CD4-positive, CD25-positive, alpha-beta regulatory T cell (primary cell): ENCODE measurements around the gene SLC2A6. TPM values are rescaled to one million over a fixed set of nuclear protein-coding genes. Genes with fewer than 3 reads are reported as not detected.

Experiments used
- ATAC-seq, 2 donors: fragments of 150-1000 bp; cut with Tn5 transposase; one replicate each; pipeline ENCODE4 v1.10.0; 2021; ENCODE audit warnings: low read depth in 2 of 2, moderate number of reproducible peaks in 2 of 2, moderate library complexity in 1 of 2
- DNase-seq, 3 donors: peaks; one replicate each; pipeline versions ENCODE4 v3.0.0 to v3.0.0-alpha.2; 2012 to 2022; ENCODE audit warnings: mixed read lengths in 1 of 3
- H3K27ac ChIP-seq: one replicate; pipeline ENCODE4 v1.7.0; 2013; ENCODE audit warnings: mild to moderate bottlenecking, low read length; ENCODE audit not compliant: insufficient read depth, poor library complexity, severe bottlenecking
- H3K27me3 ChIP-seq: one replicate; pipeline ENCODE4 v1.7.0; 2013; ENCODE audit warnings: low read length; ENCODE audit not compliant: control insufficient read depth, insufficient read depth
- H3K36me3 ChIP-seq: one replicate; pipeline ENCODE4 v1.7.0; 2013; ENCODE audit warnings: mild to moderate bottlenecking, low read length, moderate library complexity; ENCODE audit not compliant: control insufficient read depth, insufficient read depth
- H3K4me1 ChIP-seq: 2 replicates; pipeline ENCODE4 v1.7.0; 2013; ENCODE audit warnings: mild to moderate bottlenecking, low read length; ENCODE audit not compliant: insufficient read depth, control insufficient read depth, poor library complexity, severe bottlenecking
- H3K4me3 ChIP-seq: one replicate; pipeline ENCODE4 v1.7.0; 2013; ENCODE audit warnings: low read depth, mild to moderate bottlenecking, low read length, moderate library complexity
- H3K9me3 ChIP-seq, 2 experiments: 1 replicate in 1 of 2; 2 replicates in 1 of 2; pipeline ENCODE4 v1.7.0; 2013; ENCODE audit warnings: low read length in 2 of 2, mild to moderate bottlenecking in 1 of 2, moderate library complexity in 1 of 2; ENCODE audit not compliant: control insufficient read depth in 2 of 2
- H3K27ac Mint-ChIP-seq, 3 donors: one replicate each; pipeline ENCODE4 v1.8.0; 2020 to 2022; ENCODE audit warnings: mild to moderate bottlenecking in 3 of 3, mixed read lengths in 3 of 3, moderate library complexity in 2 of 3
- H3K27me3 Mint-ChIP-seq: one replicate; pipeline ENCODE4 v1.8.0; 2022; ENCODE audit warnings: mild to moderate bottlenecking, mixed read lengths
- H3K36me3 Mint-ChIP-seq: one replicate; pipeline ENCODE4 v1.8.0; 2020; ENCODE audit warnings: mixed read lengths
- H3K4me1 Mint-ChIP-seq, 4 donors: one replicate each; pipeline ENCODE4 v1.8.0; 2020 to 2022; ENCODE audit warnings: mixed read lengths in 4 of 4, mild to moderate bottlenecking in 1 of 4
- H3K4me3 Mint-ChIP-seq, 4 donors: one replicate each; pipeline ENCODE4 v1.8.0; 2020 to 2022; ENCODE audit warnings: mild to moderate bottlenecking in 4 of 4, mixed read lengths in 4 of 4, moderate library complexity in 3 of 4
- H3K9me3 Mint-ChIP-seq, 7 donors: one replicate each; pipeline ENCODE4 v1.8.0; 2020 to 2022; ENCODE audit warnings: mixed read lengths in 7 of 7, mild to moderate bottlenecking in 3 of 7, moderate library complexity in 2 of 7
- polyA plus RNA-seq, 4 donors: library from polyadenylated mRNA; unstranded; fragments of 300-500 nt; fragmentation: Illumina TruSeq; gene quantifications; one replicate each; pipeline ENCODE4 v1.2.3, GENCODE V29; 2021
- total RNA-seq: library from RNA; stranded (reverse); gene quantifications from one replicate; pipeline ENCODE4 v1.2.3, GENCODE V29; 2022

Gene SLC2A6
- total and polyA plus RNA-seq, 5 donors from 2014 or later: 0.63 to 2.2 (median 1.8) TPM

- peaks cover 5% of the 10 kb centered on the region for H3K27me3 Mint-ChIP-seq
- H3K4me3 Mint-ChIP-seq: peak overlapping the region in 3 of 4 donors; percentile 32 to 94 (median 81)
- H3K4me1 Mint-ChIP-seq: peaks cover 0 to 21% (median 4%) of the 10 kb centered on the region in 4 donors
- H3K36me3 ChIP-seq: no peaks in the 10 kb centered on the region
- no peak overlapping the region for H3K27ac ChIP-seq
- peaks cover 16% of the 10 kb centered on the region for H3K4me1 ChIP-seq
- DNase-seq (no peak), ATAC-seq (no peak)
- H3K27ac Mint-ChIP-seq: peak overlapping the region in 1 of 3 donors; percentile 31
- no peak overlapping the region for H3K4me3 ChIP-seq
- no peaks in the 10 kb centered on the region for H3K27me3 ChIP-seq
- H3K36me3 Mint-ChIP-seq: no peaks in the 10 kb centered on the region
- no peaks in the 10 kb centered on the region for H3K9me3 Mint-ChIP-seq
- H3K9me3 ChIP-seq: no peaks in the 10 kb centered on the region
These were observed 16.9 kb downstream of the SLC2A6 start for GRCh38 chr9:133461975-133462374.

GRCh38 chr9:133460405-133461175, 18.3 kb downstream of the SLC2A6 start:
- Mint-ChIP-seq H3K27ac (peak overlapping the region; percentile 60 to 89 (median 79)), H3K27me3 (peaks cover 5% of the 10 kb centered on the region), H3K9me3 (no peaks in the 10 kb centered on the region), H3K36me3 (no peaks in the 10 kb centered on the region), H3K4me1 (peaks cover 0 to 21% (median 4%) of the 10 kb centered on the region in 4 donors), H3K4me3 (peak overlapping the region; percentile 81 to 94 (median 84))
- no peak overlapping the region for H3K4me3 ChIP-seq
- no peaks in the 10 kb centered on the region for H3K27me3 ChIP-seq
- H3K4me1 ChIP-seq: peaks cover 16% of the 10 kb centered on the region
- no peaks in the 10 kb centered on the region for H3K9me3 ChIP-seq
- ATAC-seq (no peak), DNase-seq (peak in 2 of 3 donors; percentile 18 to 50)
- no peaks in the 10 kb centered on the region for H3K36me3 ChIP-seq
- H3K27ac ChIP-seq: peak overlapping the region; percentile 81

GRCh38 chr9:133459476-133460404, 19.2 kb downstream of the SLC2A6 start, which contains the start of gene CACFD1:
CACFD1 (plus strand) TSS chr9:133459978; CDS start chr9:133460067, 89 bp downstream.
- ATAC-seq (peak; percentile 81 to 86), DNase-seq (peak; percentile 86 to 91 (median 90))
- peak within 1 kb of the TSS; percentile 68 for H3K4me3 ChIP-seq
- Mint-ChIP-seq H3K36me3 (no peaks in the 10 kb centered on the region), H3K27ac (peak within 1 kb of the TSS; percentile 79 to 90 (median 84)), H3K9me3 (no peaks in the 10 kb centered on the region), H3K4me1 (peaks cover 0 to 21% (median 3%) of the 10 kb centered on the region in 4 donors), H3K4me3 (peak within 1 kb of the TSS; percentile 90 to 98 (median 92)), H3K27me3 (peaks cover 5% of the 10 kb centered on the region)
- H3K9me3 ChIP-seq: no peaks in the 10 kb centered on the region
- H3K27me3 ChIP-seq: no peaks in the 10 kb centered on the region
- H3K36me3 ChIP-seq: no peaks in the 10 kb centered on the region
- H3K4me1 ChIP-seq: peaks cover 16% of the 10 kb centered on the region
- peak within 1 kb of the TSS; percentile 81 for H3K27ac ChIP-seq

- no peaks in the 10 kb centered on the region for H3K36me3 ChIP-seq
- no peaks in the 10 kb centered on the region for H3K9me3 ChIP-seq
- peak overlapping the region; percentile 81 for H3K27ac ChIP-seq
- H3K4me1 Mint-ChIP-seq: peaks cover 0 to 21% (median 3%) of the 10 kb centered on the region in 4 donors
- peaks cover 16% of the 10 kb centered on the region for H3K4me1 ChIP-seq
- H3K36me3 Mint-ChIP-seq: no peaks in the 10 kb centered on the region
- H3K9me3 Mint-ChIP-seq: no peaks in the 10 kb centered on the region
- ATAC-seq (no peak), DNase-seq (no peak)
- peak overlapping the region; percentile 68 for H3K4me3 ChIP-seq
- H3K27me3 ChIP-seq: no peaks in the 10 kb centered on the region
- H3K27ac Mint-ChIP-seq: peak overlapping the region in 1 of 3 donors; percentile 84
- peak overlapping the region; percentile 61 to 94 (median 90) for H3K4me3 Mint-ChIP-seq
- peaks cover 5% of the 10 kb centered on the region for H3K27me3 Mint-ChIP-seq
These were observed 20.1 kb downstream of the SLC2A6 start for GRCh38 chr9:133458643-133459312.

GRCh38 chr9:133457748-133458147, 21.2 kb downstream of the SLC2A6 start:
- no peak overlapping the region for H3K27ac Mint-ChIP-seq
- H3K9me3 ChIP-seq: no peaks in the 10 kb centered on the region
- H3K36me3 Mint-ChIP-seq: no peaks in the 10 kb centered on the region
- H3K36me3 ChIP-seq: no peaks in the 10 kb centered on the region
- peaks cover 16% of the 10 kb centered on the region for H3K4me1 ChIP-seq
- no peak overlapping the region for H3K4me3 ChIP-seq
- no peak overlapping the region for H3K27ac ChIP-seq
- peaks cover 0 to 21% (median 3%) of the 10 kb centered on the region in 4 donors for H3K4me1 Mint-ChIP-seq
- ATAC-seq: no peak
- H3K27me3 Mint-ChIP-seq: peaks cover 5% of the 10 kb centered on the region
- H3K9me3 Mint-ChIP-seq: no peaks in the 10 kb centered on the region
- no peaks in the 10 kb centered on the region for H3K27me3 ChIP-seq
- no peak overlapping the region for H3K4me3 Mint-ChIP-seq
- DNase-seq: no peak

GRCh38 chr9:133457233-133457632, 21.7 kb downstream of the SLC2A6 start:
- H3K27ac Mint-ChIP-seq: no peak overlapping the region
- peaks cover 16% of the 10 kb centered on the region for H3K4me1 ChIP-seq
- DNase-seq (no peak), ATAC-seq (no peak)
- no peaks in the 10 kb centered on the region for H3K9me3 Mint-ChIP-seq
- H3K9me3 ChIP-seq: no peaks in the 10 kb centered on the region
- H3K4me3 ChIP-seq: no peak overlapping the region
- H3K27me3 Mint-ChIP-seq: peaks cover 5% of the 10 kb centered on the region
- H3K36me3 ChIP-seq: no peaks in the 10 kb centered on the region
- no peak overlapping the region for H3K4me3 Mint-ChIP-seq
- no peaks in the 10 kb centered on the region for H3K27me3 ChIP-seq
- H3K36me3 Mint-ChIP-seq: no peaks in the 10 kb centered on the region
- H3K27ac ChIP-seq: no peak overlapping the region
- H3K4me1 Mint-ChIP-seq: peaks cover 0 to 21% (median 3%) of the 10 kb centered on the region in 4 donors

- DNase-seq (no peak), ATAC-seq (no peak)
- no peaks in the 10 kb centered on the region for H3K9me3 ChIP-seq
- H3K4me3 ChIP-seq: no peak overlapping the region
- no peak overlapping the region for H3K27ac ChIP-seq
- Mint-ChIP-seq H3K4me3 (no peak overlapping the region), H3K4me1 (peaks cover 0 to 17% (median 3%) of the 10 kb centered on the region in 4 donors), H3K9me3 (no peaks in the 10 kb centered on the region), H3K36me3 (no peaks in the 10 kb centered on the region), H3K27me3 (peaks cover 5% of the 10 kb centered on the region), H3K27ac (no peak overlapping the region)
- H3K4me1 ChIP-seq: peaks cover 16% of the 10 kb centered on the region
- no peaks in the 10 kb centered on the region for H3K36me3 ChIP-seq
- no peaks in the 10 kb centered on the region for H3K27me3 ChIP-seq
These were observed 22.5 kb downstream of the SLC2A6 start for GRCh38 chr9:133456409-133456808.
